CD14-positive monocyte (primary cell): ENCODE measurements around the gene DHPS. TPM values are rescaled to one million over a fixed set of nuclear protein-coding genes. Genes with fewer than 3 reads are reported as not detected.

ENCODE experiments used
- DNase-seq, 3 donors: peaks; one replicate each; pipeline ENCODE4 v3.0.0-alpha.2; 2011 to 2022
- H2AFZ ChIP-seq: 2 replicates; pipeline ENCODE4 v1.6.0; 2012; ENCODE audit warnings: mild to moderate bottlenecking, low read depth, low read length, inconsistent platforms; ENCODE audit not compliant: insufficient read depth, poor library complexity, severe bottlenecking
- H3K27ac ChIP-seq, 2 donors: 1 replicate in 1 of 2; 2 replicates in 1 of 2; pipeline ENCODE4 v1.5.1; 2012 to 2013; ENCODE audit warnings: low read length in 2 of 2, control low read depth in 1 of 2, inconsistent platforms in 1 of 2, low read depth in 1 of 2, mild to moderate bottlenecking in 1 of 2
- H3K27me3 ChIP-seq, 2 donors: one replicate each; pipeline versions ENCODE4 v1.6.0 to v1.6.1; 2011 to 2013; ENCODE audit warnings: low read length in 2 of 2; ENCODE audit not compliant: control insufficient read depth in 2 of 2, insufficient read depth in 2 of 2
- H3K36me3 ChIP-seq, 2 donors: replicated peaks in 1 of 2; 1 replicate in 1 of 2; 2 replicates in 1 of 2; pipeline versions ENCODE4 v1.5.1 to v1.6.1; 2012 to 2013; ENCODE audit warnings: low read length in 2 of 2, control low read depth in 1 of 2, inconsistent platforms in 1 of 2, mild to moderate bottlenecking in 1 of 2; ENCODE audit not compliant: insufficient read depth in 2 of 2, control insufficient read depth in 1 of 2
- H3K4me1 ChIP-seq, 2 donors: 1 replicate in 1 of 2; 2 replicates in 1 of 2; pipeline versions ENCODE4 v1.5.1 to v1.6.1; 2012 to 2013; ENCODE audit warnings: low read length in 2 of 2, control low read depth in 1 of 2, inconsistent platforms in 1 of 2, mild to moderate bottlenecking in 1 of 2, moderate library complexity in 1 of 2; ENCODE audit not compliant: insufficient read depth in 2 of 2, control insufficient read depth in 1 of 2
- H3K4me2 ChIP-seq: replicated peaks from 2 replicates; pipeline ENCODE3; 2012; ENCODE audit warnings: low read length, moderate library complexity, mild to moderate bottlenecking; ENCODE audit not compliant: poor library complexity, severe bottlenecking; ENCODE audit errors: extremely low read depth
- H3K4me3 ChIP-seq, 3 experiments: fragments of 200-600 bp in 1 of 3; sonication (generic) in 1 of 3; replicated peaks in 1 of 3; 1 replicate in 2 of 3; 2 replicates in 1 of 3; pipeline ENCODE4 v1.5.1; 2011 to 2013; ENCODE audit warnings: low read length in 3 of 3, mild to moderate bottlenecking in 3 of 3, control low read depth in 2 of 3, low read depth in 2 of 3, inconsistent platforms in 1 of 3, moderate library complexity in 1 of 3
- H3K79me2 ChIP-seq: 2 replicates; pipeline ENCODE4 v1.6.0; 2012; ENCODE audit warnings: mild to moderate bottlenecking, control low read depth, inconsistent platforms, low read length, moderate library complexity; ENCODE audit not compliant: insufficient read depth
- H3K9ac ChIP-seq: 2 replicates; pipeline ENCODE4 v1.6.0; 2017; ENCODE audit warnings: low read length, mild to moderate bottlenecking; ENCODE audit not compliant: insufficient read depth, poor library complexity, severe bottlenecking
- H3K9me3 ChIP-seq, 2 donors: replicated peaks in 1 of 2; 1 replicate in 1 of 2; 2 replicates in 1 of 2; pipeline versions ENCODE4 v1.5.1 to v1.6.1; 2012 to 2013; ENCODE audit warnings: low read length in 2 of 2, control low read depth in 1 of 2; ENCODE audit not compliant: control insufficient read depth in 1 of 2, insufficient read depth in 1 of 2
- H4K20me1 ChIP-seq: 2 replicates; pipeline ENCODE4 v1.6.0; 2012; ENCODE audit warnings: mild to moderate bottlenecking, low read length, control low read depth, moderate library complexity; ENCODE audit not compliant: insufficient read depth
- H3K27ac Mint-ChIP-seq, 7 donors: one replicate each; pipeline ENCODE4 v1.8.0; 2020; ENCODE audit warnings: mild to moderate bottlenecking in 7 of 7, mixed read lengths in 7 of 7, moderate library complexity in 6 of 7, inconsistent platforms in 2 of 7
- H3K27me3 Mint-ChIP-seq, 3 donors: one replicate each; pipeline ENCODE4 v1.8.0; 2021 to 2022; ENCODE audit warnings: low read depth in 3 of 3, mild to moderate bottlenecking in 3 of 3, mixed read lengths in 3 of 3, moderate library complexity in 3 of 3, inconsistent platforms in 1 of 3
- H3K36me3 Mint-ChIP-seq, 2 donors: one replicate each; pipeline ENCODE4 v1.8.0; 2020; ENCODE audit warnings: mixed read lengths in 2 of 2, inconsistent platforms in 1 of 2, mild to moderate bottlenecking in 1 of 2
- H3K4me1 Mint-ChIP-seq: one replicate; pipeline ENCODE4 v1.8.0; 2020; ENCODE audit warnings: mild to moderate bottlenecking, mixed read lengths
- H3K4me3 Mint-ChIP-seq, 2 donors: one replicate each; pipeline ENCODE4 v1.8.0; 2020; ENCODE audit warnings: mild to moderate bottlenecking in 2 of 2, mixed read lengths in 2 of 2, moderate library complexity in 1 of 2
- H3K9me3 Mint-ChIP-seq, 7 donors: one replicate each; pipeline ENCODE4 v1.8.0; 2020 to 2022; ENCODE audit warnings: mixed read lengths in 7 of 7, mild to moderate bottlenecking in 6 of 7, moderate library complexity in 6 of 7, inconsistent platforms in 2 of 7
- CTCF ChIP-seq: fragments of 200-600 bp; IDR thresholded peaks from one replicate; pipeline ENCODE4 v1.8.0; 2022; ENCODE audit warnings: antibody characterized with exemption, mild to moderate bottlenecking
- WGBS: methylation state at CpG from one replicate; pipeline ENCODE4 v1.1.5; 2013; ENCODE audit warnings: missing lambda C conversion rate; ENCODE audit not compliant: insufficient coverage; 5-methylcytosine and 5-hydroxymethylcytosine counted together
- intact Hi-C, 2 donors: fragments of 100-400 bp; cut with micrococcal nuclease; formaldehyde crosslinking; loops; one replicate each; pipeline versions ENCODE4 v1.15.0 to v1.15.1; 2023
- polyA plus RNA-seq, 3 donors: library from polyadenylated mRNA; depleted of rRNA in 1 of 3; unstranded in 2 of 3; stranded (reverse) in 1 of 3; fragments of 300-500 nt in 2 of 3; fragments of >200 nt in 1 of 3; fragmentation: Illumina TruSeq in 2 of 3; gene quantifications; 1 replicate in 2 of 3; 2 replicates in 1 of 3; pipeline ENCODE4 v1.2.3, GENCODE V29; 2012 to 2021

The DHPS gene
- polyA plus RNA-seq, 3 donors, result 51.0 to 130 (median 53.4) TPM

DNA sequence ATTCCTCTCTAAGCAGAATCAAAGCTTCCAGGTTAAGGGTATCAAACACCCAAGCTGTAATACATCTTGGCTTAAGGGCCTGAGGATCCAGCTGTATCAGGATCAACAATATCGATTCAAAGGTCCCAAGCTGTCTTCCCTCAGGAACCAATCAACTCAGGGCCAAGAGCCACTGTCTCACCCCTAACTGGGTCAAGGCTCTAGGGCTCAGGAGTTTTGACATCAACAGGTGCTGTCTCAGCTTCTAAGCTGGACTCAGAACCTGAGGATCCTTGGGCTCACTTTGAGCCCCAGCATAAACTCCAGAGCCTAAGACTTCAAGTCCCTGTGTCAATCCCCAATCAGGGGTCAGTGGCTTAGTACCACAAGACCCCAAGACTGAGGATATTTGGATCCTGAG, 13.8 kb upstream of the DHPS start:
- peak overlapping the region; percentile 82 to 83 for H3K4me3 Mint-ChIP-seq
- H3K27me3 ChIP-seq, result no peaks in the 10 kb centered on the region
- no peaks in the 10 kb centered on the region for H3K79me2 ChIP-seq
- no peak overlapping the region for H3K9ac ChIP-seq
- 100% methylated on average over 1 of the region's 1 CpG for WGBS
- peak overlapping the region in 2 of 7 donors; percentile 46 to 68 for H3K27ac Mint-ChIP-seq
- no peaks in the 10 kb centered on the region for H3K9me3 ChIP-seq
- H3K27ac ChIP-seq, result no peak overlapping the region
- H3K27me3 Mint-ChIP-seq, result peaks cover 0 to 1% (median 0%) of the 10 kb centered on the region in 3 donors
- peaks cover 17% of the 10 kb centered on the region for H3K4me1 Mint-ChIP-seq
- no peak for TF ChIP-seq CTCF
- peak overlapping the region; percentile 97 for H2AFZ ChIP-seq
- intact Hi-C loops, result no loop called here
- H3K36me3 ChIP-seq, result peaks cover 0 to 9% of the 10 kb centered on the region in 2 donors
- H3K36me3 Mint-ChIP-seq, result peaks cover 7 to 13% of the 10 kb centered on the region in 2 donors
- H3K9me3 Mint-ChIP-seq, result no peaks in the 10 kb centered on the region
- H3K4me1 ChIP-seq, result peaks cover 29 to 32% of the 10 kb centered on the region in 2 donors
- H3K4me3 ChIP-seq, result peak overlapping the region in 1 of 3 experiments; percentile 95
- peak overlapping the region; percentile 99 for H3K4me2 ChIP-seq
- DNase-seq, result no peak
- H4K20me1 ChIP-seq, result no peaks in the 10 kb centered on the region

GRCh38 chr19:12695096-12695495, 13.4 kb upstream of the DHPS start:
- intact Hi-C loops, result no loop called here
- H3K27ac ChIP-seq, result no peak overlapping the region
- peaks cover 0 to 1% (median 0%) of the 10 kb centered on the region in 3 donors for H3K27me3 Mint-ChIP-seq
- peaks cover 0 to 4% of the 10 kb centered on the region in 2 donors for H3K36me3 ChIP-seq
- 45% methylated on average over 2 of the region's 2 CpGs for WGBS
- H3K79me2 ChIP-seq, result no peaks in the 10 kb centered on the region
- H3K4me1 ChIP-seq, result peaks cover 29 to 32% of the 10 kb centered on the region in 2 donors
- no peak overlapping the region for H3K9ac ChIP-seq
- H4K20me1 ChIP-seq, result no peaks in the 10 kb centered on the region
- no peak overlapping the region for H3K4me3 ChIP-seq
- H3K9me3 ChIP-seq, result no peaks in the 10 kb centered on the region
- H3K9me3 Mint-ChIP-seq, result no peaks in the 10 kb centered on the region
- H3K27me3 ChIP-seq, result no peaks in the 10 kb centered on the region
- H3K4me3 Mint-ChIP-seq, result no peak overlapping the region
- peak overlapping the region in 1 of 7 donors; percentile 26 for H3K27ac Mint-ChIP-seq
- H3K4me2 ChIP-seq, result no peak overlapping the region
- DNase-seq, result no peak
- no peak for TF ChIP-seq CTCF
- H3K36me3 Mint-ChIP-seq, result peaks cover 5 to 11% of the 10 kb centered on the region in 2 donors
- peak overlapping the region; percentile 97 for H2AFZ ChIP-seq
- peaks cover 20% of the 10 kb centered on the region for H3K4me1 Mint-ChIP-seq
